SU-DHL-6 (cell line): Measurements from ENCODE around the gene IFIT5.

Experiments used
- H2AFZ ChIP-seq: fragments of 200-600 bp; sonication (generic); 2 replicates; pipeline ENCODE4 v1.6.1; 2014; ENCODE audit warnings: low read depth, mild to moderate bottlenecking, moderate library complexity, mixed read lengths, antibody characterized with exemption, low read length; ENCODE audit not compliant: severe bottlenecking
- H3F3A ChIP-seq: fragments of 200-600 bp; shearing (Covaris generic); 2 replicates; pipeline ENCODE4 v1.6.0; 2016; ENCODE audit warnings: antibody characterized with exemption, mild to moderate bottlenecking; ENCODE audit not compliant: insufficient read depth
- H3K27ac ChIP-seq: fragments of 200-600 bp; sonication (generic); 2 replicates; pipeline ENCODE4 v1.5.1; 2016; ENCODE audit warnings: low read depth, mild to moderate bottlenecking, low read length, moderate library complexity, mixed read lengths
- H3K27me3 ChIP-seq: fragments of 200-600 bp; sonication (generic), shearing (Covaris generic); 2 replicates; pipeline ENCODE4 v1.6.0; 2014; ENCODE audit warnings: mild to moderate bottlenecking, low read length
- H3K36me3 ChIP-seq: fragments of 200-600 bp; sonication (generic); 2 replicates; pipeline ENCODE4 v1.6.1; 2014; ENCODE audit warnings: mild to moderate bottlenecking, low read length, mixed read lengths
- H3K4me2 ChIP-seq: fragments of 300-600, 200-600 bp; shearing (Covaris generic), sonication (generic); 2 replicates; pipeline ENCODE4 v1.6.0; 2014; ENCODE audit warnings: low read length, low read depth, mild to moderate bottlenecking; ENCODE audit not compliant: poor library complexity, severe bottlenecking
- H3K4me3 ChIP-seq: fragments of 200-600 bp; sonication (generic); 2 replicates; pipeline ENCODE4 v1.5.1; 2014; ENCODE audit warnings: antibody characterized with exemption, low read length, mild to moderate bottlenecking, mixed read lengths; ENCODE audit not compliant: insufficient read depth, poor library complexity, severe bottlenecking
- H3K79me2 ChIP-seq: fragments of 200-600 bp; sonication (generic); 2 replicates; pipeline ENCODE4 v1.6.1; 2014; ENCODE audit warnings: mild to moderate bottlenecking, low read length, moderate library complexity; ENCODE audit not compliant: insufficient read depth
- H3K9ac ChIP-seq: fragments of 200-600 bp; sonication (generic); 2 replicates; pipeline ENCODE4 v1.7.0; 2014; ENCODE audit warnings: mild to moderate bottlenecking, low read length
- H3K9me2 ChIP-seq: fragments of 200-600 bp; sonication (generic); replicated peaks from 2 replicates; pipeline ENCODE4 v1.6.1; 2014; ENCODE audit warnings: low read length; ENCODE audit not compliant: insufficient read depth
- H3K9me3 ChIP-seq: fragments of 200-600 bp; sonication (generic); 2 replicates; pipeline ENCODE4 v1.6.1; 2014; ENCODE audit warnings: low read length, mixed read lengths; ENCODE audit not compliant: insufficient read depth
- H4K20me1 ChIP-seq: fragments of 200-600 bp; sonication (generic); 2 replicates; pipeline ENCODE4 v1.6.1; 2014; ENCODE audit warnings: low read depth, mild to moderate bottlenecking, antibody characterized with exemption, low read length, moderate library complexity, mixed read lengths
- CTCF ChIP-seq: fragments of 200-600 bp; sonication (generic); IDR thresholded peaks from one replicate; pipeline ENCODE4 v1.5.1; 2017; ENCODE audit warnings: antibody characterized with exemption, mild to moderate bottlenecking, low read length, moderate library complexity; ENCODE audit not compliant: insufficient read depth, poor library complexity, severe bottlenecking
- EZH2phosphoT487 ChIP-seq: fragments of 200-600 bp; sonication (generic), shearing (Covaris generic); conservative IDR thresholded peaks from 2 replicates; pipeline ENCODE4 v1.6.1; 2018; ENCODE audit warnings: mild to moderate bottlenecking, antibody characterized with exemption, low read length, moderate library complexity, mixed read lengths

IFIT5 gene

GRCh38 chr10:89469517-89469916, 55.1 kb downstream of the IFIT5 start:
- TF ChIP-seq EZH2phosphoT487 (no peak), CTCF (no peak)
- H3K4me2 ChIP-seq = no peak overlapping the region

More at GRCh38 chr10:89469517-89469916, 55.1 kb downstream of the IFIT5 start:
- Histone ChIP-seq H2AFZ (no peak overlapping the region), H4K20me1 (no peaks in the 10 kb centered on the region), H3K79me2 (no peaks in the 10 kb centered on the region), H3K27me3 (no peaks in the 10 kb centered on the region), H3K9ac (no peak overlapping the region), H3F3A (no peaks in the 10 kb centered on the region), H3K36me3 (no peaks in the 10 kb centered on the region), H3K4me3 (no peak overlapping the region), H3K27ac (no peak overlapping the region), H3K9me2 (no peaks in the 10 kb centered on the region), H3K9me3 (no peaks in the 10 kb centered on the region)
